ENCODE measurements around the gene TRAK1.

The TRAK1 gene

DNA sequence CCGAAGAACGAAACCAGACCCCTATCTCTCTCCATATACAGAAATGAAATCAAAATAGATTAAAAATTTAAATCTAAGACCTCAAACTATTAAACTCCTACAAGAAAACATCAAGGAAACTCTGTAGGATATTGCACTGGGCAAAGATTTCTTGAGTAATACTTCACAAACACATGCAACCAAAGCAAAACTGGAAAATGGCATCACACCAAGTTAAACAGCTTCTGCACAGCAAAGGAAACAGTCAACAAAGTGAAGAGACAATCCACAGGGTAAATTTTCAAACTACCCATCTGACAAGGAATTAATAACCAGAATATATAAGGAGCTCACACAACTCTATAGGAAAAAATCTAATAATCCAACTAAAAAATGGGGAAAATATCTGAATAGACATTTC is 145.5 kb downstream of the TRAK1 start:
- no peak overlapping the region for H3K4me3 ChIP-seq
- TF ChIP-seq CTCF (IDR thresholded peaks at IDR 0.05) = no peak
- H3K27ac ChIP-seq = no peak overlapping the region
- no peak for DNase-seq (ENCODE audit: low spot score)

DNA sequence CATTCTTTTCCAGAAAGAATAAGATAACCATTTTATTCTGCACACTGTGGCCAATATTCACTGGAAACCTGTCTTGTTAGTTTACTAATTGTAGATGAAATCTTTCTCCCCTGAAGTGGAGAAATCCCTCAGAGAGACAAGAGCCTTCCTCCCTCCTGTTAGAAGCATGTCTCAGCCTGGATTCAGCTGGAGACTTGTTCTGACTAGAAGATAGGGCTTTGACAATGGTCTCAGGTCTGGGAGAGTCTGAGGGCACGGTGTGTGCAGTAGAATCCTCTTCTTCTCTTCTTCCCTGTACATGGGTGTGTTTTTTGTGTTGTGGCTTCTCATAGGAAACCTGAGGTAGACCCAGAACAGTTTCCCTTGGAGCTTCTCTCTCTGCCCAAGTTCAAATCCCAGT is 154.9 kb downstream of the TRAK1 start:
- no peak overlapping the region for H3K4me3 ChIP-seq
- no peak for TF ChIP-seq CTCF (IDR thresholded peaks at IDR 0.05)
- no peak overlapping the region for H3K27ac ChIP-seq
- DNase-seq (ENCODE audit: low spot score) = no peak

GRCh38 chr3:42247576-42248027 is 156.4 kb downstream of the TRAK1 start:
- no peak overlapping the region for H3K27ac ChIP-seq
- peak; percentile 62 for TF ChIP-seq CTCF (IDR thresholded peaks at IDR 0.05)
- no peak overlapping the region for H3K4me3 ChIP-seq
- DNase-seq (ENCODE audit: low spot score) = no peak

DNA sequence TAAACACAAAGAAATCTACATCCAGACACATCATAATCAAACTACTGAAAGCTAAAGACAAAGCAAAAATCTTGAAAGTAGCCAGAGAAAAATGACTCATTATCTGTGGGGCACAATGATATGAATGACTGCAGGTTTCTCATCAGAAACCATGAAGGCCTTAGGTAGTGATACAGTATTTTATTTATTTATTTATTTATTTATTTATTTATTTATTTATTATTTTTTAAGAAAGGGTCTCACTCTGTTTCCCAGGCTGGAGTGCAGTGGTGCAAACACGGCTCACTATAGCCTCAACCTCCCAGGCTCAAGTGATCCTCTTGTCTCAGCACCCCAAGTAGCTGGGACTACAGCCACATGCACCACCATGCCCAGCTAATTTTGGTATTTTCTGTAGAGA is 159.6 kb downstream of the TRAK1 start:
- DNase-seq (ENCODE audit: low spot score) = no peak
- no peak for TF ChIP-seq CTCF (IDR thresholded peaks at IDR 0.05)
- no peak overlapping the region for H3K27ac ChIP-seq
- no peak overlapping the region for H3K4me3 ChIP-seq

DNA sequence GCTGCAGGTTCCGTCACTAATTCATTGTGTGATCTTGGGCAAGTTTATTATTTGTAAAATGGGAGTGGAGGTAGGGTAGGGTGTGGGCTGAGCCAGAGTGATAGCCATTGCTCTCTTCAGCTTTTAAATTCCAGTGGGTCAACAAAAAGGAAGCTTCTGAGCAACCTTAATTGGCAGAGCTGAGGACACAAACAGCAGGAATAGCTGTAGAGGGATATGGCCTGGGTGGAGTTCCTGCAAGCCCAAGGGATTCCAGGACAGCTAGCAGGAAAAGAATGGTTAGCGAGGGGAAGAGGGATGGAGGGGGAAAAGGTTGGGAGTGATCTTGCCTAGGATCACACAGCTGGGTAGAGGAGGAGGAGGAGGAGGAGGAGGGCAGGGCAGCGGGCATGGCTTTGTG is 163.4 kb downstream of the TRAK1 start:
- no peak overlapping the region for H3K27ac ChIP-seq

GRCh38 chr3:42256135-42256819 is 165.1 kb downstream of the TRAK1 start:
- no peak for DNase-seq (ENCODE audit: low spot score)
- Histone ChIP-seq H3K4me3 (no peak overlapping the region), H3K27ac (no peak overlapping the region)
- no peak for TF ChIP-seq CTCF (IDR thresholded peaks at IDR 0.05)

More for the DNA sequence above, 163.4 kb downstream of the TRAK1 start:
- no peak for DNase-seq (ENCODE audit: low spot score)
- H3K4me3 ChIP-seq = no peak overlapping the region
- no peak for TF ChIP-seq CTCF (IDR thresholded peaks at IDR 0.05)

DNA sequence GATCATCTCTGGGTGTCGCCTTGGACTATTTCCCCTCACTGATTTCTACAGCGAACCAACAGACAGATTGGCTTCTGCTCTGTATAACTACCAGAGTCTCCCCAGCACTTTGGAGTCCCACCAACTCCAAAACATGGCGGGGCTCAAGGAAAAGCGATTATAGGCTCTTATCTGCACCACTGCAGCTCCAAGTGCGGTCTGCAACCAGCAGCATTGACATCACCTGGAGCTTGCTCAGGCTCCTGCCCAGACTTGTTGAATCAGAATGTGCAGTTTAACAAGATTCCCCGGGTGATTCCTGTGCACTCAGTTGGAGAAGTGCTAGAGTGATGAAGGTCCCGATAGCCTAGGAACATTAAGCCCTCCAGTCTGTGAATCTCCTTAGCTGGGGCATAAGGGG is 165.8 kb downstream of the TRAK1 start:
- no peak for TF ChIP-seq CTCF (IDR thresholded peaks at IDR 0.05)
- DNase-seq (ENCODE audit: low spot score) = no peak
- H3K4me3 ChIP-seq = no peak overlapping the region
- H3K27ac ChIP-seq = no peak overlapping the region

Measured in coronary artery (tissue), 2 donors.